Osteoblast (primary cell): ENCODE measurements around the gene RFC2. TPM values are rescaled to one million over a fixed set of nuclear protein-coding genes. Genes with fewer than 3 reads are reported as not detected.

ENCODE experiments used
- DNase-seq: peaks from one replicate; pipeline ENCODE4 v3.0.0; 2011; ENCODE audit warnings: low spot score, mixed read lengths; ENCODE audit not compliant: insufficient read length; ENCODE audit errors: missing footprints
- H2AFZ ChIP-seq: 2 replicates; pipeline ENCODE4 v1.6.0; 2011; ENCODE audit warnings: mild to moderate bottlenecking, low read length
- H3K27ac ChIP-seq: 2 replicates; pipeline ENCODE4 v1.5.1; 2011; ENCODE audit warnings: mild to moderate bottlenecking, low read depth, low read length, moderate library complexity
- H3K27me3 ChIP-seq: 2 replicates; pipeline ENCODE4 v1.6.0; 2012; ENCODE audit warnings: mild to moderate bottlenecking, control low read depth, inconsistent platforms, low read length, moderate library complexity; ENCODE audit not compliant: insufficient read depth
- H3K36me3 ChIP-seq: 2 replicates; pipeline ENCODE4 v1.5.1; 2011; ENCODE audit warnings: mild to moderate bottlenecking, low read length, control low read depth, moderate library complexity; ENCODE audit not compliant: insufficient read depth
- H3K4me1 ChIP-seq: 2 replicates; pipeline ENCODE4 v1.5.1; 2011; ENCODE audit warnings: mild to moderate bottlenecking, low read length, control low read depth, moderate library complexity; ENCODE audit not compliant: insufficient read depth
- H3K4me2 ChIP-seq: 2 replicates; pipeline ENCODE4 v1.6.0; 2011; ENCODE audit warnings: mild to moderate bottlenecking, low read length; ENCODE audit not compliant: insufficient read depth
- H3K4me3 ChIP-seq: fragments of 200-600 bp; sonication (generic); 3 replicates; pipeline ENCODE4 v1.5.1; 2012; ENCODE audit warnings: mild to moderate bottlenecking, low read length, inconsistent platforms; ENCODE audit not compliant: insufficient read depth
- H3K79me2 ChIP-seq: 2 replicates; pipeline ENCODE4 v1.6.0; 2012; ENCODE audit warnings: mild to moderate bottlenecking, low read length, control low read depth, inconsistent platforms; ENCODE audit not compliant: insufficient read depth
- H3K9me3 ChIP-seq: 2 replicates; pipeline ENCODE4 v1.5.1; 2011; ENCODE audit warnings: low read depth, low read length, control low read depth
- H4K20me1 ChIP-seq: 2 replicates; pipeline ENCODE4 v1.6.0; 2012; ENCODE audit warnings: mild to moderate bottlenecking, low read length, control low read depth; ENCODE audit not compliant: insufficient read depth
- total RNA-seq: library from RNA; depleted of rRNA; stranded (reverse); fragments of >200 nt; gene quantifications from 2 replicates; pipeline ENCODE4 v1.2.3, GENCODE V29; 2012
- TF ChIP-seq, protein P1 (sequence below): IDR thresholded peaks from 2 replicates; pipeline ENCODE4 v1.5.1; 2011; ENCODE audit warnings: mild to moderate bottlenecking, low read depth, low read length, moderate library complexity; ENCODE audit errors: extremely low read depth

Gene RFC2
- total RNA-seq, 1 donor: 12.3 TPM

DNA sequence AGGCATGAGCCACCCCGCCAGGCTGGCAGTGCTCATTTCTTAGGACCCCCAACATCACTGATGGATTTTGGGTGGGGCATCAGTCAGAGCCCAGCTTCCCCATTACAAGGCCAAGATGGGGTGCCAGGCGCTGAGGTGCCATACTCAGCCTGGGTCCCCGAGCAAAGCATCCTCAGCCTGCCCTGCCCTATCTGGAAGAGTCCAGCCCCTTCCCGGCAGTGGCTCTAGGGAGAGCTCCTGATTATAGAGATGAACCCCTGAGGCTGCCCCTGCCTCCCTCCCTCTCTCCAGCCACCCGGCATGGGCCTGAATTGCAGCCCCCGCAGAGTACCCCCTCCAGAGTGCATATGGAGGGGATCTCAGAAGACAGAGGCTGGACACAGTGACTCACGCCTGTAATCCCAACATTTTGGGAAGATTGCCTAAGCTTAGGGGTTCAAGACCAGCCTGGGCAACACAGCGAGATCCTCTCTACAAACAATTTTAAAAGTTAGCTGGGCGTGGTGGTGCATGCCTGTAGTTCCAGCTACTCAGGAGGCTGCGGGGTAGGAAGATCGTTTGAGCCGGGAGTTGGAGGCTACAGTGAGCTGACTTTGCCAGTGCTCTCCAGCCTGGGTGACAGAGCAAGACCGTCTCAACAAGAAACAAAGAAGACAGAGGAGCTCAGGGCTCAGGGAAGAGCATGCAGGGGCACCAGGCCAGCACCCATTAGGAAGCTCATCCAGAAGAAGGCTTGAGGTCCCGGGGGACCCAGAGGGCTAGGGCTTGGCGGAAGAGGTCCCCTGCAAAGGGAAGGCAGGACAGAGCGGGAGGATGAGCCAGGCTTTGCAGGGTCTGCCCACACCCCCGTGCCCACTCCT is 31.1 kb downstream of the RFC2 start:
- Histone ChIP-seq H3K27me3 (no peaks in the 10 kb centered on the region), H3K79me2 (no peaks in the 10 kb centered on the region), H3K4me1 (no peaks in the 10 kb centered on the region), H3K9me3 (no peaks in the 10 kb centered on the region), H4K20me1 (no peaks in the 10 kb centered on the region), H2AFZ (no peak overlapping the region), H3K36me3 (no peaks in the 10 kb centered on the region), H3K4me2 (no peak overlapping the region), H3K4me3 (no peak overlapping the region), H3K27ac (no peak overlapping the region)
- DNase-seq: no peak
- TF ChIP-seq, protein P1, sequence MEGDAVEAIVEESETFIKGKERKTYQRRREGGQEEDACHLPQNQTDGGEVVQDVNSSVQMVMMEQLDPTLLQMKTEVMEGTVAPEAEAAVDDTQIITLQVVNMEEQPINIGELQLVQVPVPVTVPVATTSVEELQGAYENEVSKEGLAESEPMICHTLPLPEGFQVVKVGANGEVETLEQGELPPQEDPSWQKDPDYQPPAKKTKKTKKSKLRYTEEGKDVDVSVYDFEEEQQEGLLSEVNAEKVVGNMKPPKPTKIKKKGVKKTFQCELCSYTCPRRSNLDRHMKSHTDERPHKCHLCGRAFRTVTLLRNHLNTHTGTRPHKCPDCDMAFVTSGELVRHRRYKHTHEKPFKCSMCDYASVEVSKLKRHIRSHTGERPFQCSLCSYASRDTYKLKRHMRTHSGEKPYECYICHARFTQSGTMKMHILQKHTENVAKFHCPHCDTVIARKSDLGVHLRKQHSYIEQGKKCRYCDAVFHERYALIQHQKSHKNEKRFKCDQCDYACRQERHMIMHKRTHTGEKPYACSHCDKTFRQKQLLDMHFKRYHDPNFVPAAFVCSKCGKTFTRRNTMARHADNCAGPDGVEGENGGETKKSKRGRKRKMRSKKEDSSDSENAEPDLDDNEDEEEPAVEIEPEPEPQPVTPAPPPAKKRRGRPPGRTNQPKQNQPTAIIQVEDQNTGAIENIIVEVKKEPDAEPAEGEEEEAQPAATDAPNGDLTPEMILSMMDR: no peak

DNA sequence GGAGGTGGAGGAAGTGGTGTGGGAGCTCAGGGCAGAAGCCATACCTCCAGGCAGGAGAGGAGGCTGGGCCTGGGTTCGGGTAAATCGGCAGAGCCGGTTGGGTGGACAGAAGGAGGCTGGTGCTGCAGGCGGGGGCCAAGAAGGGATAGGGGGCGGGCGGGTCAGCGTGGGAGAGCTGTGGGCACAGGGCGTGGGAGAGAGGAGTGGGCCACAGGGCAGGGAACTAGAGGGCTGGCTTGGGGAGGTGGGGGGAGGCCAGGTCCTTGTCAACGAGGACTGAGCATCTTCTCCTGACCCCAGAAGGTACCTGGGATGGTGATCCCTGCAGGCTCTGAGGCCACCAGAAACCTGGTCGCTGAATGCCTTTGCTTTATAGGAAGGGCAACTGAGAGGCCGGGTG is 32.5 kb downstream of the RFC2 start:
- Histone ChIP-seq H4K20me1 (no peaks in the 10 kb centered on the region), H3K79me2 (no peaks in the 10 kb centered on the region), H3K27ac (no peak overlapping the region)

DNA sequence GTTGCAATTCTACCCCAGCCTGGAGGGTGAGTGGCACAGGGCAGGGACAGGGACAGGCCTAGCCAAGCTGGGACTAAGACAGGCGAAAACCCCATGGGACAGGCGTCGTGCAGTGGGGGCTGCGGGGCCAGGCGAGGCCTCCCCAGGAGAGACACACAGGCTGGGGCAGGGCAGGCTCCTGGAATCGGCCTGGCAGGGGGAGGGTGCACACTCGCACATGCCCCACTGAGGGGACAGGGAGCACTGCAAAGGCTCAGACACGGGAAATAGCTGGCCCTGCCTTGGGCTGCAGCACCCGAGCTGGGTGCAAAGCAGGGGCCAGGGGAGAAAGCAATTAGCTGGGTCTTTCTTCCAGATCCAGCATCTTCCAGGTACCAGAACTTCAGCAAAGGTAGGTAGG is 34.0 kb downstream of the RFC2 start:
- Histone ChIP-seq H4K20me1 (no peaks in the 10 kb centered on the region), H3K27me3 (no peaks in the 10 kb centered on the region), H3K79me2 (no peaks in the 10 kb centered on the region), H3K27ac (no peak overlapping the region), H3K9me3 (no peaks in the 10 kb centered on the region), H3K4me2 (no peak overlapping the region), H3K36me3 (no peaks in the 10 kb centered on the region), H3K4me1 (peaks cover 8% of the 10 kb centered on the region), H2AFZ (no peak overlapping the region), H3K4me3 (no peak overlapping the region)
- TF ChIP-seq, protein P1: no peak
- DNase-seq: no peak

More for the DNA sequence above, 32.5 kb downstream of the RFC2 start:
- H3K4me1 ChIP-seq: peaks cover 5% of the 10 kb centered on the region
- TF ChIP-seq, protein P1: no peak
- no peak overlapping the region for H3K4me3 ChIP-seq
- no peak overlapping the region for H3K4me2 ChIP-seq
- H3K9me3 ChIP-seq: no peaks in the 10 kb centered on the region
- no peaks in the 10 kb centered on the region for H3K36me3 ChIP-seq
- no peak overlapping the region for H2AFZ ChIP-seq
- H3K27me3 ChIP-seq: no peaks in the 10 kb centered on the region
- DNase-seq: peak; percentile 79

DNA sequence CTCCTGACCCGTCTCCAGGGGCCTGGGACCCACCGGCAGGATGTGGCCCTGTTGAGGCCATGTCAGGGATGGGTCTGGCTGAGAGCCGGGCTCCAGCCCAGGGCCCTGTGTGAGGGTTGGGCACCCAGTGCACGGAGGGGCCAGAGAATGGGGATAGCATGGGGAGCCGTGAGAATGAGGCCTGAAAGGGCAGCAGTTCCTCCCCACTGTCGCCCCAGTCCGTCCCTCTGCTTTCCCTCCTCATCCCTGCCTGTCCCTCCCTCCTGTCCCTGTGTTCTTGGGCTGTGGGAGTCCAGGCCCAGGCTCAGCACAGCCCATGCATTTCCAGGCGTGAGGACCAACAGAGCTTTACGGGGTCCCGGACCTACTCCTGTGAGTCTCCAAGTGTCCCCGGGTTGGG is 34.8 kb downstream of the RFC2 start:
- Histone ChIP-seq H2AFZ (no peak overlapping the region), H3K4me1 (peaks cover 8% of the 10 kb centered on the region), H3K27me3 (no peaks in the 10 kb centered on the region), H3K36me3 (no peaks in the 10 kb centered on the region), H3K27ac (no peak overlapping the region), H3K79me2 (no peaks in the 10 kb centered on the region), H3K9me3 (no peaks in the 10 kb centered on the region), H3K4me3 (no peak overlapping the region), H3K4me2 (no peak overlapping the region), H4K20me1 (no peaks in the 10 kb centered on the region)
- TF ChIP-seq, protein P1: no peak
- DNase-seq: peak; percentile 46
